Glutamatergic neuron (in vitro differentiated cells): ENCODE measurements around the gene CCDC182. TPM values are rescaled to one million over a fixed set of nuclear protein-coding genes. Genes with fewer than 3 reads are reported as not detected.

Source experiments
- DNase-seq: peaks from one replicate; pipeline ENCODE4 v3.0.0; 2022
- H3K27ac Mint-ChIP-seq: one replicate; pipeline ENCODE4 v1.8.0; 2020; ENCODE audit warnings: mild to moderate bottlenecking, mixed read lengths, inconsistent platforms; ENCODE audit not compliant: unreplicated experiment
- H3K27me3 Mint-ChIP-seq: one replicate; pipeline ENCODE4 v1.8.0; 2020; ENCODE audit warnings: mild to moderate bottlenecking, moderate library complexity, mixed read lengths, inconsistent platforms; ENCODE audit not compliant: unreplicated experiment
- H3K36me3 Mint-ChIP-seq: one replicate; pipeline ENCODE4 v1.8.0; 2020; ENCODE audit warnings: mild to moderate bottlenecking, mixed read lengths, inconsistent platforms; ENCODE audit not compliant: unreplicated experiment
- H3K4me1 Mint-ChIP-seq: one replicate; pipeline ENCODE4 v1.8.0; 2020; ENCODE audit warnings: mild to moderate bottlenecking, low read depth, mixed read lengths, inconsistent platforms; ENCODE audit not compliant: unreplicated experiment
- H3K4me3 Mint-ChIP-seq: one replicate; pipeline ENCODE4 v1.8.0; 2020; ENCODE audit warnings: mild to moderate bottlenecking, mixed read lengths, inconsistent platforms; ENCODE audit not compliant: unreplicated experiment
- H3K9me3 Mint-ChIP-seq: one replicate; pipeline ENCODE4 v1.8.0; 2020; ENCODE audit warnings: mild to moderate bottlenecking, moderate library complexity, mixed read lengths, inconsistent platforms; ENCODE audit not compliant: unreplicated experiment
- CTCF ChIP-seq: fragments of 200-600 bp; sonication (generic); IDR thresholded peaks from one replicate; pipeline ENCODE4 v1.5.0; 2021; ENCODE audit not compliant: partially characterized antibody, unreplicated experiment
- total RNA-seq: library from RNA; stranded (reverse); fragmentation: NEBNext Ultra II Directional; extraction: Animal tissue kit (Norgen Biotek cat#: 25700); gene quantifications from one replicate; pipeline ENCODE4 v1.2.1, GENCODE V29; 2021; ENCODE audit not compliant: unreplicated experiment

CCDC182 gene
- total RNA-seq, 1 donor from 2014 or later: not detected

GRCh38 chr17:57767561-57767960 is 22.5 kb upstream of the CCDC182 start:
- DNase-seq: no peak
- Mint-ChIP-seq H3K4me3 (no peak overlapping the region), H3K36me3 (no peaks in the 10 kb centered on the region), H3K9me3 (no peaks in the 10 kb centered on the region), H3K27me3 (no peaks in the 10 kb centered on the region), H3K4me1 (peaks cover 9% of the 10 kb centered on the region), H3K27ac (no peak overlapping the region)
- TF ChIP-seq CTCF: no peak

GRCh38 chr17:57766318-57766943 is 21.3 kb upstream of the CCDC182 start:
- no peaks in the 10 kb centered on the region for H3K9me3 Mint-ChIP-seq
- H3K4me3 Mint-ChIP-seq: no peak overlapping the region
- DNase-seq: no peak
- no peaks in the 10 kb centered on the region for H3K27me3 Mint-ChIP-seq
- H3K4me1 Mint-ChIP-seq: peaks cover 14% of the 10 kb centered on the region
- no peaks in the 10 kb centered on the region for H3K36me3 Mint-ChIP-seq
- H3K27ac Mint-ChIP-seq: no peak overlapping the region
- no peak for TF ChIP-seq CTCF

DNA sequence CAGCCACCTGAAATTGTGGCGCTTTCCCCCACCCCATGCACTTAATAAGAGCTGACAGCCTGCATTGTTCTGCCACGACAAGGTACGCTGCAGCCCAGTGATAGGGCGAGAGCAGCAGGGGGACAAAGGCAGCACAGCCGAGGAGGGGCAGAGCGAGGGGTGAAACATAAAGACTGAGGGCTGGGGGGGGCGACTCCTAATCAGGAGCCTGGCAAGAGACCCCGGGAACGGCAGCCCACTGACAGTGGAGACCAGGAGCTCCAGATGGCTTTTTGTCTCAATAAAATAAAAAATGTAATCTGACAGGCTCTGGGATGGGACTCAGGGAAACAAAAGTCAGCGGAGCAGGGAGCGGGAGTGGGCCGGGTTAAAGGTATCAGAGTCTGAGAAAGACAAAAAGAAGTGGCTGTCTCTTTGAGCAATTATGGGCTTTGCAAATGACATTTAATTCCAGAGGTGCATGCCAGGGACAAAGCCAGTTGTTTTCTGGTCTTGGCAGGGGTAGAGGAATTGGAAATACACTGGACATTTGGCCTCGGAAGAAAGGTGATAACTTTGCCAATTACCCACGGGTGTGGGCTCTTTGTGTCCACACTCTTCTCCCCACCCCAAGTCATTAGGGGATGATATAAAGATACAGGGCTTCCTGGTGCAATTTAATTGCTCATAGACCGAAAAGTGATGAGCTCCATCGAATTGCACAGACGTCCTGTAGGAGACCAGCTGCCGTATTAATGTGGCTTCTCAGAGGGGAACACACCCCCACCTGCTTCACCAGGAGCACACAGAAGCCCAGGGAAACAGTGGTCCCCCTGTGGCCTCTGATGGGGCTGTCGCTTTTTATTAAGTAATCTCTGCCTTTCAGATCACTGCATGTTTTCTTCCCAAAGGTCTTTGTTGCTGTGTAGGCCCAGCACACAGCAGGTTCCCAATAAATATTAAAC is 17.6 kb upstream of the CCDC182 start:
- TF ChIP-seq CTCF: no peak
- Mint-ChIP-seq H3K4me3 (peak overlapping the region; percentile 34), H3K9me3 (no peaks in the 10 kb centered on the region), H3K27me3 (no peaks in the 10 kb centered on the region), H3K4me1 (peaks cover 14% of the 10 kb centered on the region), H3K27ac (peak overlapping the region; percentile 64), H3K36me3 (no peaks in the 10 kb centered on the region)
- DNase-seq: no peak

DNA sequence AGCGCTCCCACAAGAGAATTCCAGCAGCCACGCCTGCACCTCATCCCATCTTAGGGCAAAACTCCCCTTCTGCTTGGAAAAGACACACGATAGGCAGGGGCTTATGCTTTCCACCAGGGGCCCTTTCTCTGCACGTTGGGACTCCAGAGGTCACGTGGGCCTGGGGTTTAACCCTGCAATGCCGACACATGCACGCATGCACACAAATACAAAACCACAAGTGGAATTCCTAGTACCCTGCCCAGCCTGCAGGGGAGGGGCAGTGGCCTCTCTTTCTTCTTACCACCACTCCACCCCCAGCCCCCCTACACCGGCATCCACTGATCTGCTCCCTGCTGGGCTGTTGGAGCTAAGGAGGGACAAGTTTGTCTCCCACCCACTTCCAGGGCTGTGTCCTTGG is 16.8 kb upstream of the CCDC182 start:
- no peak overlapping the region for H3K27ac Mint-ChIP-seq
- TF ChIP-seq CTCF: no peak
- DNase-seq: no peak
- H3K4me3 Mint-ChIP-seq: no peak overlapping the region
- H3K9me3 Mint-ChIP-seq: no peaks in the 10 kb centered on the region
- H3K4me1 Mint-ChIP-seq: peaks cover 14% of the 10 kb centered on the region
- H3K36me3 Mint-ChIP-seq: no peaks in the 10 kb centered on the region
- no peaks in the 10 kb centered on the region for H3K27me3 Mint-ChIP-seq

GRCh38 chr17:57760046-57760445 is 14.9 kb upstream of the CCDC182 start:
- H3K9me3 Mint-ChIP-seq: no peaks in the 10 kb centered on the region
- no peak for TF ChIP-seq CTCF
- no peak overlapping the region for H3K4me3 Mint-ChIP-seq
- H3K27me3 Mint-ChIP-seq: peaks cover 2% of the 10 kb centered on the region
- H3K4me1 Mint-ChIP-seq: peaks cover 14% of the 10 kb centered on the region
- DNase-seq: no peak
- no peaks in the 10 kb centered on the region for H3K36me3 Mint-ChIP-seq
- no peak overlapping the region for H3K27ac Mint-ChIP-seq
